Retinal pigment epithelial cell (primary cell): Measurements from ENCODE around the gene TCHP.

Source experiments
- DNase-seq: peaks from one replicate; pipeline ENCODE4 v3.0.0-alpha.2; 2010; ENCODE audit warnings: low read depth
- H3K4me3 ChIP-seq: 2 replicates; pipeline ENCODE4 v1.5.1; 2011; ENCODE audit warnings: mild to moderate bottlenecking, low read length, control low read depth, moderate library complexity
- TF ChIP-seq, protein P1 (sequence below): conservative IDR thresholded peaks from 2 replicates; pipeline ENCODE4 v1.5.1; 2011; ENCODE audit warnings: low read depth, low read length, control low read depth, inconsistent platforms

Gene TCHP

DNA sequence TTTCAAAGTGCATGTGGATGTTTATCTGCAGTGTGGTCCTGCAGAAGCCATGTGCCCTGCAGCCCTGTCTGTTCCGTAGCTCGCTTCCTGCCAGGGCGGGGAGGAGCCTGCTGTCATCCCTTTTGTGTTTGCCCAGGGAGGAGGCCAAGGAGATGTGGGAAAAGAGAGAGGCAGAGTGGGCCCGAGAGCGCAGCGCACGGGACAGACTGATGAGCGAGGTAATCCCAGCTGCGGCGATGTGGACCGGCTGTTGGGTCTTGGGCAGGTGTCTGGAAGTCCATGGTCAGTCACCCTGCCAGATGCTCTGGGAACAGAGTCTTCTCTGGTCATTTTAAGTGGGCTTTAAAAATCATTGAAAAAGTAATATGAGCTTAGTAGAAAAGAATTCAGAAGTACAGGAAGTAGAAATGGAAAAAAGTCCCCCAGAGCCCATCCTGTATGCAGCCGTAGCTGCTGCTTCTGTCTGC is 12.8 kb downstream of the TCHP start:
- H3K4me3 ChIP-seq: no peak overlapping the region
- no peak for DNase-seq
- TF ChIP-seq, protein P1, sequence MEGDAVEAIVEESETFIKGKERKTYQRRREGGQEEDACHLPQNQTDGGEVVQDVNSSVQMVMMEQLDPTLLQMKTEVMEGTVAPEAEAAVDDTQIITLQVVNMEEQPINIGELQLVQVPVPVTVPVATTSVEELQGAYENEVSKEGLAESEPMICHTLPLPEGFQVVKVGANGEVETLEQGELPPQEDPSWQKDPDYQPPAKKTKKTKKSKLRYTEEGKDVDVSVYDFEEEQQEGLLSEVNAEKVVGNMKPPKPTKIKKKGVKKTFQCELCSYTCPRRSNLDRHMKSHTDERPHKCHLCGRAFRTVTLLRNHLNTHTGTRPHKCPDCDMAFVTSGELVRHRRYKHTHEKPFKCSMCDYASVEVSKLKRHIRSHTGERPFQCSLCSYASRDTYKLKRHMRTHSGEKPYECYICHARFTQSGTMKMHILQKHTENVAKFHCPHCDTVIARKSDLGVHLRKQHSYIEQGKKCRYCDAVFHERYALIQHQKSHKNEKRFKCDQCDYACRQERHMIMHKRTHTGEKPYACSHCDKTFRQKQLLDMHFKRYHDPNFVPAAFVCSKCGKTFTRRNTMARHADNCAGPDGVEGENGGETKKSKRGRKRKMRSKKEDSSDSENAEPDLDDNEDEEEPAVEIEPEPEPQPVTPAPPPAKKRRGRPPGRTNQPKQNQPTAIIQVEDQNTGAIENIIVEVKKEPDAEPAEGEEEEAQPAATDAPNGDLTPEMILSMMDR: no peak

GRCh38 chr12:109914461-109914860 is 14.4 kb downstream of the TCHP start:
- TF ChIP-seq, protein P1: no peak
- no peak for DNase-seq

DNA sequence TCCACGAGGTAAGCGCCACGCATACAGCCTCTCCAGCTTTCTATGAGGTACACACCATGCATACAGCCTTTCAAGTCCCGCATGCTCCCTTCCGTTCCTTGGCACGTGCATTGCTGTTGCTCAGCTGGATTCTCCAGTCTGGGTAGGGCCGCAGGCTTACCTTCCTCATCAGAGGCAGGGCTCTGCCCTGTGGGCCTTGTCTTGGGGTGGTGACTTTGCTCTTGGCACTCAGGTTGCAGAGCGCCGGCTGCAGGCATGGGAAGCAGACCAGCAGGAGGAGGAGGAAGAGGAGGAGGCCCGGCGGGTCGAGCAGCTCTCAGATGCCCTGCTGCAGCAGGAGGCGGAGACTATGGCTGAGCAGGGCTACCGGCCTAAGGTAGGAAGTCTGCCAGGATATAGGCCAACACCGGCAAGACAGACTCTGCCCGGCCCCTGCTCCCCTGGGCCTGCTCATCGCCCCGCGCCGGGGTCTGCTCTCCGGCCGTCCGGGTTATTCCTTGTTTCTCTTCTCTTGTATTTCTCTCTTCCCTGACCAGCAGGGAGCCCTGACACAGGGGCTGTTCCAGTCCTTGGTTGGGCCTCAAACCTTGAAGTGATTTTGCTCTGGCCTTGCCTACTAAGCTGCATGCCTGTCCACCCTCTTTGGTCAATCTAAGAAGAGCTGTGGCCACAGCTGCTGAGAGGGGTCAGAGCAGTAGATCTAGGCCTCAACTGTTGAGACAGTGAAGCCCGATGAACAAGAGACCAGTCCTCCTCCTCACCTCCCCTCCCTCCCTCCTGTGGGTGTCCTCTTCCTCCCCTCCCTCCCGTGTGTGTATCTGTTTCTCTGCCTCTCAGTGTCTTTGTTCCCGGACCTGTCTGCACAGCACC is 15.3 kb downstream of the TCHP start:
- TF ChIP-seq, protein P1: no peak
- DNase-seq: no peak
- H3K4me3 ChIP-seq: no peak overlapping the region

More at GRCh38 chr12:109914461-109914860, 14.4 kb downstream of the TCHP start:
- H3K4me3 ChIP-seq: no peak overlapping the region

GRCh38 chr12:109916045-109916444 is 16.0 kb downstream of the TCHP start:
- TF ChIP-seq, protein P1: no peak
- no peak for DNase-seq
- H3K4me3 ChIP-seq: no peak overlapping the region

GRCh38 chr12:109919456-109919855 is 19.4 kb downstream of the TCHP start:
- no peak overlapping the region for H3K4me3 ChIP-seq
- TF ChIP-seq, protein P1: no peak
- no peak for DNase-seq

- TF ChIP-seq, protein P1: no peak
- no peak for DNase-seq
- H3K4me3 ChIP-seq: no peak overlapping the region
These were observed 20.2 kb downstream of the TCHP start for GRCh38 chr12:109920261-109920780.

DNA sequence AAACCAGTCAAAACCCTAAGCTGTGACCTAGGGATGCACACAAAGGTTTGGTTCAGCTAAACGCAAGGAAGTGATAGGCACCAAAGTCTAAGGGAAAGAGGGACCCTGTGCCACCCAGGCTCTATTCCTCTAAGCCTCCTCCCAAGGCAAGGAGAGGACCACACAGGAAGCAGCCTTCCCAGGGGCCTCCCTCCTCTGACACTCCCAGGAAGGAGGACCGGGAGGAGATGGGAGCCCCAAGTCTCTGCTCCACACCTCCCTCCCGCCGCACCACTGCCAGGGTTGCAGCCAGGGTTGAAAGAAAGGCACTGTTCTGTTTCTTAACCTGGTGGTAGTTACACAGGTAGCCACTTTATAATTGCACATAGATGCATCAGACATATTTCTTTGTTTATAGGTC is 21.9 kb downstream of the TCHP start:
- TF ChIP-seq, protein P1: no peak
- no peak for DNase-seq
- H3K4me3 ChIP-seq: no peak overlapping the region
